ENCODE data around the gene SF3A2.
A peak's percentile ranks its signal among the peaks of the same experiment; 100 is the strongest.

Gene SF3A2

DNA sequence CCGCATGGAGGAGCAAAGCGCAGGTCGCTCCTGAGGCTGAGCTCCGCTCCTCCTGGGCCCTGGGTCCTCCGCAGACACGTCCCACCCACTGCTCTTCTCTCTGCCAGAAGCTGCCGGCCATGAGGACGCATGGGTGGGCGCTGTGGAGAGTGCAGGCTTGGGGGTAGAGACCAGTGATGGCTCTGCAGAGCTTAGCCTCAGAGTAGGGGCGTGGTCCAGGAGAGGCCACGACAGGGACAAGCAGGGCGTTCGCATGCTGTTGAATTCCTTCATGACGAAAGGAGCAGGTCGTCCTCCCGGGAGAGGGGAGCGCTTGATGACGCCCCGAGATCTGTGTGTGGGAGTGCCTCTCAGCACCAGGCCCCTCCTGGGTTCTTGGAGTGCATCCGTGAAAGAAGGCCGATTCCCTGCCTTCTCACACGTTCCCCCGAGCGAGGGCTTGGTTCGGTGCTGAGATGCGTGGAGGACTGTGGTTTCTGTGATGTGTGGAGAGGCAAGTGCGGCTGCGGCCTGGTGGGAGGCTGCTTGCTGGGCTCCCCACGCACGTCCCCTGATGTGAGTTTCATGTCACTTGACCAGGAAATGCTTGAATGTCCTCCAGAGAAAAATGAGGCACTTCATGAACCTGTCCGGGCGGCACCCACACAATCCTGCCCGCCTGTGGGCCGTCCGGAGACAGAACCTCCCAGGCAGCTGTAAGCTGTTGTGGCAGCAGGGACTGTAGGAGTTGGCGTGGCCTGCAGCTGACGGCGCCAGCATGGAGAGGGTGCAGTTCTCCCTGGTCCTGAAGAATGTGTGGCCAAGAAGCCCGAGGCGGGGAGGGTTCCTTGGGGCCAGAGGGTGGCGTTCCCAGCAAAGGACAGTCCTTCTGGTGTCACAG is 4.5 kb downstream of the SF3A2 start:
- ChIA-PET CTCF (interaction anchor here (0.9 to 8.1 kb wide), 6 partner anchors 10 to 95 kb away, joined by 3 to 52 read pairs (median 7); partner anchors contain the start of gene AMH), POLR2A (interaction anchor here (0.6 to 1.6 kb wide), 3 partner anchors 23 to 707 kb away, joined by 3 to 4 read pairs (median 3); no protein-coding TSS in a partner anchor)
- peak overlapping the region in 1 of 7 experiments; percentile 76 for H3K4me3 ChIP-seq (ENCODE audit: control insufficient read depth in 1 of 7, extremely low read depth in 1 of 7, insufficient read depth in 4 of 7, low read depth in 2 of 7, low read length in 6 of 7)
- H3K27ac ChIP-seq (ENCODE audit: insufficient read depth in 1 of 2, low read depth in 1 of 2, low read length in 2 of 2, poor library complexity in 1 of 2, severe bottlenecking in 2 of 2): peak overlapping the region in 1 of 2 experiments; percentile 91
- no peak for DNase-seq
- H3K4me1 ChIP-seq (ENCODE audit: control extremely low read depth in 1 of 4, control insufficient read depth in 4 of 4, insufficient read depth in 4 of 4, low read length in 3 of 4): peaks cover 0 to 61% (median 55%) of the 10 kb centered on the region in 4 experiments
- no peaks in the 10 kb centered on the region for H3K9me3 ChIP-seq (ENCODE audit: control extremely low read depth in 1 of 5, control insufficient read depth in 4 of 5, insufficient read depth in 2 of 5, low read depth in 1 of 5, low read length in 4 of 5)
- H3K36me3 ChIP-seq (ENCODE audit: control insufficient read depth in 4 of 4, insufficient read depth in 4 of 4, low read length in 3 of 4): peaks cover 7 to 64% (median 27%) of the 10 kb centered on the region in 4 experiments
- H3K27me3 ChIP-seq (replicated peaks in 2 of 5; ENCODE audit: control insufficient read depth in 4 of 5, insufficient read depth in 5 of 5, low read length in 4 of 5): no peaks in the 10 kb centered on the region
- 93% methylated on average over 33 of the region's 41 CpGs for WGBS (ENCODE audit: insufficient coverage)

DNA sequence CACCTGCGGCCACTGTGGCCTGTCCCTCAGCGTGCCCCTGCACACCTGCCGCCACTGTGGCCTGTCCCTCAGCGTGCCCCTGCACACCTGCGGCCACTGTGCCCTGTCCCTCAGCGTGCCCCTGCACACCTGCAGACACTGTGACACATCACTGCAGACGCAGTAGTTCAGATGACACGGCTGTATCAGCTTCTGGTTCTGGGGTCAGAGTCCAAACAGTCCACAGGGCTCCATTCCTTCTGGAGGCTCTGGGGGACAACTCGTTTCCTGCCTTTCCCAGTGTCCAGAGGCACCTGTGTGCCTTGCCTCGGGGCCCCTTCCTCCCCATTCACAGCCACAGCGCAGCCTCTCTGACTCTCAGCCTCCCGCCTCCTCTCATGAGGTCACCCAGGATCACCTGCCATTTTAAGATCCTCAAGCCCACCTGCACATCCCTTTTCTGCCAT is 5.5 kb downstream of the SF3A2 start:
- peaks cover 7 to 74% (median 37%) of the 10 kb centered on the region in 4 experiments for H3K36me3 ChIP-seq (ENCODE audit: control insufficient read depth in 4 of 4, insufficient read depth in 4 of 4, low read length in 3 of 4)

GRCh38 chr19:2242816-2243215 is 6.2 kb downstream of the SF3A2 start:
- Histone ChIP-seq H3K9me3 (ENCODE audit: control extremely low read depth in 1 of 5, control insufficient read depth in 4 of 5, insufficient read depth in 2 of 5, low read depth in 1 of 5, low read length in 4 of 5) (no peaks in the 10 kb centered on the region), H3K36me3 (ENCODE audit: control insufficient read depth in 4 of 4, insufficient read depth in 4 of 4, low read length in 3 of 4) (peaks cover 7 to 80% (median 43%) of the 10 kb centered on the region in 4 experiments), H3K4me1 (ENCODE audit: control extremely low read depth in 1 of 4, control insufficient read depth in 4 of 4, insufficient read depth in 4 of 4, low read length in 3 of 4) (peaks cover 0 to 49% (median 44%) of the 10 kb centered on the region in 4 experiments), H3K27ac (ENCODE audit: insufficient read depth in 1 of 2, low read depth in 1 of 2, low read length in 2 of 2, poor library complexity in 1 of 2, severe bottlenecking in 2 of 2) (no peak overlapping the region), H3K27me3 (replicated peaks in 2 of 5; ENCODE audit: control insufficient read depth in 4 of 5, insufficient read depth in 5 of 5, low read length in 4 of 5) (no peaks in the 10 kb centered on the region), H3K4me3 (ENCODE audit: control insufficient read depth in 1 of 7, extremely low read depth in 1 of 7, insufficient read depth in 4 of 7, low read depth in 2 of 7, low read length in 6 of 7) (no peak overlapping the region)
- ChIA-PET POLR2A (no interaction called here), CTCF (interaction anchor here (1.1 to 8.1 kb wide), 2 partner anchors 8 to 18 kb away, joined by 4 to 52 read pairs; partner anchors contain the start of gene AMH)
- WGBS (ENCODE audit: insufficient coverage): 94% methylated on average over 7 of the region's 8 CpGs
- DNase-seq: no peak

More for the DNA sequence above, 5.5 kb downstream of the SF3A2 start:
- no peak for DNase-seq
- ChIA-PET POLR2A (no interaction called here), CTCF (interaction anchor here (0.6 to 8.1 kb wide), 3 partner anchors 9 to 23 kb away, joined by 3 to 52 read pairs (median 4); partner anchors contain the start of gene AMH)
- H3K4me3 ChIP-seq (ENCODE audit: control insufficient read depth in 1 of 7, extremely low read depth in 1 of 7, insufficient read depth in 4 of 7, low read depth in 2 of 7, low read length in 6 of 7): no peak overlapping the region
- no peaks in the 10 kb centered on the region for H3K27me3 ChIP-seq (replicated peaks in 2 of 5; ENCODE audit: control insufficient read depth in 4 of 5, insufficient read depth in 5 of 5, low read length in 4 of 5)
- H3K4me1 ChIP-seq (ENCODE audit: control extremely low read depth in 1 of 4, control insufficient read depth in 4 of 4, insufficient read depth in 4 of 4, low read length in 3 of 4): peaks cover 0 to 56% (median 51%) of the 10 kb centered on the region in 4 experiments
- no peak overlapping the region for H3K27ac ChIP-seq (ENCODE audit: insufficient read depth in 1 of 2, low read depth in 1 of 2, low read length in 2 of 2, poor library complexity in 1 of 2, severe bottlenecking in 2 of 2)
- H3K9me3 ChIP-seq (ENCODE audit: control extremely low read depth in 1 of 5, control insufficient read depth in 4 of 5, insufficient read depth in 2 of 5, low read depth in 1 of 5, low read length in 4 of 5): no peaks in the 10 kb centered on the region
- 97% methylated on average over 9 of the region's 12 CpGs for WGBS (ENCODE audit: insufficient coverage)

DNA sequence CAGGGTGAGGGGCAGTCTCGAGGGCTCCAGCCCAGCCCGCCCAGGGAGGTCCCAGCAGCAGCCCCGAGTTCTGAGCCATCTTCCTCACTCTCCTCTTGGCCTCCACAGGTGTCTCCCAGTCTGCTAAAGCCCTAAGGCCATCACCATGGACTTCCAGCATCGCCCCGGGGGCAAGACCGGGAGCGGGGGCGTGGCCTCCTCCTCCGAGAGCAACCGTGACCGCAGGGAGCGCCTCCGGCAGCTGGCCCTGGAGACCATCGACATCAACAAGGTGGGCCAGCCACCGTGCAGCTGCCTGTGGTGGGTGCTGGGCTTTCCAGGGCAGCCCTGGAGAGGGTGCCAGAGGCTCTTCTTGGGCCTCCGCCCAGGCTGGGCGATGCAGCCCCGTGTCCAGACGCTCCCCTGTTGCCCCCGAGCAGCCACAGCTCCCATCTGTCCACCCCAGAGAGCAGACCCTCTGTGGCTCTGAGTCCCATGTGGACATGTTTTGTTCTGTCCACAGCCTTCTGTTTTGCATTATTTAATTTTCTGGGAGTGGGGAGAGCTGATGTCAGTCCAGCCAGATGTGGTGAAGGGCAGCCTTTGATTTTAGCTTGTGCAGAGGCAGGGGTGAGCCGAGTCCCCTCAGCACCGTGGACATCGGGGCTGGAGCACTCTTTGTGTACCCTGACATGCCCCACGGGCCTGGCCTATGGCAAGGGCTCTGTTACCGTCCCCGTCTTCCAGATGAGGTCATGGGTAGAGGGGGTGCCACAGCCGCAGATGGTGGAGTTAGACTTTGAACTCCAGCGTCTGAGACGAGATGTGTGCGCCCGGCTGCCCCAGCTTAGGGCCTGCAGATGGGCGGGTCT is 6.9 kb downstream of the SF3A2 start:
- 91% methylated on average over 29 of the region's 32 CpGs for WGBS (ENCODE audit: insufficient coverage)
- Histone ChIP-seq H3K9me3 (ENCODE audit: control extremely low read depth in 1 of 5, control insufficient read depth in 4 of 5, insufficient read depth in 2 of 5, low read depth in 1 of 5, low read length in 4 of 5) (no peaks in the 10 kb centered on the region), H3K27ac (ENCODE audit: insufficient read depth in 1 of 2, low read depth in 1 of 2, low read length in 2 of 2, poor library complexity in 1 of 2, severe bottlenecking in 2 of 2) (no peak overlapping the region), H3K36me3 (ENCODE audit: control insufficient read depth in 4 of 4, insufficient read depth in 4 of 4, low read length in 3 of 4) (peaks cover 7 to 82% (median 46%) of the 10 kb centered on the region in 4 experiments), H3K4me1 (ENCODE audit: control extremely low read depth in 1 of 4, control insufficient read depth in 4 of 4, insufficient read depth in 4 of 4, low read length in 3 of 4) (peaks cover 0 to 42% (median 37%) of the 10 kb centered on the region in 4 experiments), H3K27me3 (replicated peaks in 2 of 5; ENCODE audit: control insufficient read depth in 4 of 5, insufficient read depth in 5 of 5, low read length in 4 of 5) (no peaks in the 10 kb centered on the region), H3K4me3 (ENCODE audit: control insufficient read depth in 1 of 7, extremely low read depth in 1 of 7, insufficient read depth in 4 of 7, low read depth in 2 of 7, low read length in 6 of 7) (no peak overlapping the region)
- DNase-seq: no peak
- ChIA-PET CTCF (interaction anchor here (1.1 to 8.1 kb wide), 2 partner anchors 8 to 17 kb away, joined by 4 to 52 read pairs; partner anchors contain the start of gene AMH), POLR2A (no interaction called here)

GRCh38 chr19:2244125-2244411 is 7.4 kb downstream of the SF3A2 start:
- Histone ChIP-seq H3K4me3 (ENCODE audit: control insufficient read depth in 1 of 7, extremely low read depth in 1 of 7, insufficient read depth in 4 of 7, low read depth in 2 of 7, low read length in 6 of 7) (no peak overlapping the region), H3K27ac (ENCODE audit: insufficient read depth in 1 of 2, low read depth in 1 of 2, low read length in 2 of 2, poor library complexity in 1 of 2, severe bottlenecking in 2 of 2) (no peak overlapping the region), H3K27me3 (replicated peaks in 2 of 5; ENCODE audit: control insufficient read depth in 4 of 5, insufficient read depth in 5 of 5, low read length in 4 of 5) (peaks cover 0 to 3% (median 0%) of the 10 kb centered on the region in 5 experiments), H3K36me3 (ENCODE audit: control insufficient read depth in 4 of 4, insufficient read depth in 4 of 4, low read length in 3 of 4) (peaks cover 7 to 85% (median 49%) of the 10 kb centered on the region in 4 experiments), H3K9me3 (ENCODE audit: control extremely low read depth in 1 of 5, control insufficient read depth in 4 of 5, insufficient read depth in 2 of 5, low read depth in 1 of 5, low read length in 4 of 5) (no peaks in the 10 kb centered on the region), H3K4me1 (ENCODE audit: control extremely low read depth in 1 of 4, control insufficient read depth in 4 of 4, insufficient read depth in 4 of 4, low read length in 3 of 4) (peaks cover 0 to 36% (median 32%) of the 10 kb centered on the region in 4 experiments)
- 96% methylated on average over 12 of the region's 12 CpGs for WGBS (ENCODE audit: insufficient coverage)
- no peak for DNase-seq
- ChIA-PET POLR2A (interaction anchor here (0.5 kb wide), 1 partner anchor 347 kb away, joined by 4 read pairs; no protein-coding TSS in a partner anchor), CTCF (interaction anchor here (1.6 to 8.1 kb wide), 2 partner anchors 7 to 15 kb away, joined by 4 to 52 read pairs; partner anchors contain the start of gene AMH)

- peaks cover 0 to 7% (median 0%) of the 10 kb centered on the region in 5 experiments for H3K27me3 ChIP-seq (replicated peaks in 2 of 5; ENCODE audit: control insufficient read depth in 4 of 5, insufficient read depth in 5 of 5, low read length in 4 of 5)
- 93% methylated on average over 21 of the region's 21 CpGs for WGBS (ENCODE audit: insufficient coverage)
- ChIA-PET POLR2A (interaction anchor here (0.5 kb wide), 1 partner anchor 348 kb away, joined by 4 read pairs; no protein-coding TSS in a partner anchor), CTCF (interaction anchor here (1.6 to 8.1 kb wide), 2 partner anchors 7 to 15 kb away, joined by 4 to 52 read pairs; partner anchors contain the start of gene AMH)
- H3K9me3 ChIP-seq (ENCODE audit: control extremely low read depth in 1 of 5, control insufficient read depth in 4 of 5, insufficient read depth in 2 of 5, low read depth in 1 of 5, low read length in 4 of 5): no peaks in the 10 kb centered on the region
- peaks cover 0 to 32% (median 28%) of the 10 kb centered on the region in 4 experiments for H3K4me1 ChIP-seq (ENCODE audit: control extremely low read depth in 1 of 4, control insufficient read depth in 4 of 4, insufficient read depth in 4 of 4, low read length in 3 of 4)
- no peak for DNase-seq
- H3K36me3 ChIP-seq (ENCODE audit: control insufficient read depth in 4 of 4, insufficient read depth in 4 of 4, low read length in 3 of 4): peaks cover 7 to 89% (median 50%) of the 10 kb centered on the region in 4 experiments
- H3K27ac ChIP-seq (ENCODE audit: insufficient read depth in 1 of 2, low read depth in 1 of 2, low read length in 2 of 2, poor library complexity in 1 of 2, severe bottlenecking in 2 of 2): no peak overlapping the region
- H3K4me3 ChIP-seq (ENCODE audit: control insufficient read depth in 1 of 7, extremely low read depth in 1 of 7, insufficient read depth in 4 of 7, low read depth in 2 of 7, low read length in 6 of 7): no peak overlapping the region
These were observed 7.9 kb downstream of the SF3A2 start for GRCh38 chr19:2244486-2244885.

All from common myeloid progenitor, CD34-positive (primary cell).